ENCODE measurements around the gene RFNG.

Gene RFNG

DNA sequence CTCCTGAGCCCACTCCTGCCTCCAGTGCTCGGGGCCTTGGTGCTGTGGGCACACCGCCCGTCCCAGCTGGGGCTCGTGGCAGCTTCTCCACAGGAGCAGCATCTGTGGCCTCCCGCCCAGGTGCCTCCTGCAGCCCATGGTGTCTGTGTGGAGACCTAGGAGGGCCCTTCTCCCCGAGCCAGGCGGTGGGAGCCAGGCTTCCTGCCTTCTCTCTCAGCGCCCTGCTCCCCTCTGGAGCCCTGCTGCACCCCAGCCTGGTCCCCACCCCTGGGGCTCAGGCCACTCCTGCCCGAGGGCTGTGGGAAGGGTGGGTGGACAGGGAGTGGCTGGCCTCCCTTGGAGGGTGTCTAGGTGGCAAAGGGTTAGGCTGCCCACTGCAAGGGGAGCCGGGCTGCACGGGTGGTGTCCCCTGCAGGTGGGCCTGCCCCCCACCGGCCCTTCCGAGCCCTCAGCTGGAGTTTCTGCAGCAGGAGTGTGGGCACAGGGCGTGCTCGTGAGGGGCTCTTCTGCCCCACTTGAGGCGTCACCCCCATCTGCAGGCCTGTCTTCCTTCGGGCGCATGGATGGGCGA lies 39.9 kb downstream of the RFNG start:
- Mint-ChIP-seq H3K4me3 (no peak overlapping the region), H3K27me3 (ENCODE audit: low read depth, poor library complexity) (no peaks in the 10 kb centered on the region), H3K4me1 (peaks cover 17% of the 10 kb centered on the region), H3K27ac (no peak overlapping the region), H3K36me3 (ENCODE audit: low read depth) (no peaks in the 10 kb centered on the region), H3K9me3 (no peaks in the 10 kb centered on the region)
- DNase-seq = no peak
- TF ChIP-seq, protein P1, sequence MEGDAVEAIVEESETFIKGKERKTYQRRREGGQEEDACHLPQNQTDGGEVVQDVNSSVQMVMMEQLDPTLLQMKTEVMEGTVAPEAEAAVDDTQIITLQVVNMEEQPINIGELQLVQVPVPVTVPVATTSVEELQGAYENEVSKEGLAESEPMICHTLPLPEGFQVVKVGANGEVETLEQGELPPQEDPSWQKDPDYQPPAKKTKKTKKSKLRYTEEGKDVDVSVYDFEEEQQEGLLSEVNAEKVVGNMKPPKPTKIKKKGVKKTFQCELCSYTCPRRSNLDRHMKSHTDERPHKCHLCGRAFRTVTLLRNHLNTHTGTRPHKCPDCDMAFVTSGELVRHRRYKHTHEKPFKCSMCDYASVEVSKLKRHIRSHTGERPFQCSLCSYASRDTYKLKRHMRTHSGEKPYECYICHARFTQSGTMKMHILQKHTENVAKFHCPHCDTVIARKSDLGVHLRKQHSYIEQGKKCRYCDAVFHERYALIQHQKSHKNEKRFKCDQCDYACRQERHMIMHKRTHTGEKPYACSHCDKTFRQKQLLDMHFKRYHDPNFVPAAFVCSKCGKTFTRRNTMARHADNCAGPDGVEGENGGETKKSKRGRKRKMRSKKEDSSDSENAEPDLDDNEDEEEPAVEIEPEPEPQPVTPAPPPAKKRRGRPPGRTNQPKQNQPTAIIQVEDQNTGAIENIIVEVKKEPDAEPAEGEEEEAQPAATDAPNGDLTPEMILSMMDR (IDR thresholded peaks at IDR 0.05) = no peak

DNA sequence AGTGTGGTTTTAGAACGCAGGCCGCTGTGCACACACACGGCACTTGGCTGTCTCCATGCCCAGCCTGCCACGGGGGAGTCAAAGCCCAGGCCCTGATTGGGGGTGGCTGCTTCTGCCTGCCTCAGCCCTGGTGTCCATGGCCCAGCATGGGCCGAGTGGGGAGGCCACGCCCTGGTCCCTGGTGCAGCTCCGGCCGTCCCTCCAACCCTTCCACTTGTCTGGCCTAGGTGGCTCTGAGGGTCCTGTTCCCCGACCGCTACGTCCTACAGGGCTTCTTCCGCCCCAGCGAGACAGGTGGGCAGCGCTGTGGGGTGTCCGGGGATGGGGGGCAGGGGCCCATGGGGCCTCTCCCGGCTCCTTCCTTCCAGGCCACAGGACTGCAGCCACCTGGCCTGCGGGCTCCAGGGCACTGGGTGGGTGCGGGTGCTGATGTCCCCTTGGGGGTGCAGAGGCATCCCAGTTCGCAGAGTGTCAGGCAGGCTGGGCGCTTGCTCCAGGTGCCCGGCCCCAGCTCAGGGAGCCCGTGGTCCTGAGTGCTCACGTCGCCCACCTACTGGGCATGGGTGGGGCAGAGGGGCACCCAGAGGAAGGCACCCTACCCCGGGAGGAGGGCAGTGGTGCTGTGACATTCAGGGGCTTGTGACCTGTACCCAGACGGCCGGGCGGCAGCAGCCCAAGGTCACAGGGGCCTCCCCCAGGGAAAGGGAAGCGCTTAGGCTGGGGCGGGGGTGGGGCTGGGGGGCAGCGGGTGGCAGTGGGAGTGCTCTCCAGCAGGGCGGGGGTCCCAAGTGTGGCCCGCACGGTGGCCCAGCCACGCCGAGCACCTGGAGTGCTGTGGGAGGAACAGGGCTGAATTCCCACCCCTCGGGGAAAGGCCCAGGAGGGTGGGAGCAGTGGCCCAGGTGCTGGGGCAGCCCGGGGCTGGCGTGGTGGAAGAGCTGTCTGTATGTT lies 40.8 kb downstream of the RFNG start:
- Mint-ChIP-seq H3K4me1 (peaks cover 25% of the 10 kb centered on the region), H3K4me3 (no peak overlapping the region), H3K9me3 (no peaks in the 10 kb centered on the region), H3K27ac (no peak overlapping the region), H3K27me3 (ENCODE audit: low read depth, poor library complexity) (no peaks in the 10 kb centered on the region), H3K36me3 (ENCODE audit: low read depth) (no peaks in the 10 kb centered on the region)
- TF ChIP-seq, protein P1 (IDR thresholded peaks at IDR 0.05) = no peak
- DNase-seq = no peak

DNA sequence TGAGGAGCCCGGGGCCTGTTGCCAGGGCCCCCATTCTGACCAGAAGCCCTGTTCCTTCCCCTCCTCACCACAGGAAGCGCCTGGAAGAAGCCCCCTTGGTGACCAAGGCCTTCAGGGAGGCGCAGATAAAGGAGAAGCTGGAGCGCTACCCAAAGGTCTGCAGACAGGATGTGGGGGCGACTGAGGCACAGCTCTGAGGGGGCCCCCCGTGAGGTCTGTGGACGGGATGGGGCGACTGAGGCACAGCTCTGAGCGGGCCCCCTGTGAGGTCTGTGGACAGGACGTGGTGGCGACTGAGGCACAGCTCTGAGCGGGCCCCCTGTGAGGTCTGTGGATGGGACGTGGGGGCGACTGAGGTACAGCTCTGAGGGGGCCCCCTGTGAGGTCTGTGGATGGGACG lies 42.2 kb downstream of the RFNG start:
- Mint-ChIP-seq H3K36me3 (ENCODE audit: low read depth) (no peaks in the 10 kb centered on the region), H3K9me3 (no peaks in the 10 kb centered on the region), H3K27me3 (ENCODE audit: low read depth, poor library complexity) (no peaks in the 10 kb centered on the region), H3K4me3 (no peak overlapping the region), H3K4me1 (peaks cover 29% of the 10 kb centered on the region), H3K27ac (no peak overlapping the region)
- no peak for DNase-seq
- TF ChIP-seq, protein P1 (IDR thresholded peaks at IDR 0.05) = no peak

DNA sequence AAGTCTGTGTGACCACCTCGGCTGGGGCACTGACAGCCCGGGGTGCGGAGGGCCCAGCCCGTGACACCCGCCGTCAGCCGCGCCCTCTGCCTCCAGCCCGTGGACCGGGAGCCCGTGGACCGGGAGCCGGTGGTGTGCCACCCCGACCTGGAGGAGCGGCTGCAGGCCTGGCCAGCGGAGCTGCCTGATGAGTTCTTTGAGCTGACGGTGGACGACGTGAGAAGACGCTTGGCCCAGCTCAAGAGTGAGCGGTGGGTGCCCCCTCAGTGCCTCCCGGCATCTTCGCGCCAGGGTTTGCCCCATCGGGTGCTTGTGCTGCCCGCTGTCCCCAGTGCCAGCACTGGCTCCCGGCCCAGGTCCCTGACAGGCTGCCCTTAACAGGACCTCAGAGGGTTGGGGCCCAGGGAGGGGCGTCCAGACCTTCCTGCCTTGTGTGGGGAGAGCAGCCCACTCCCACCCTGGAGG lies 42.6 kb downstream of the RFNG start:
- Mint-ChIP-seq H3K36me3 (ENCODE audit: low read depth) (no peaks in the 10 kb centered on the region), H3K4me3 (no peak overlapping the region), H3K4me1 (peaks cover 29% of the 10 kb centered on the region), H3K27ac (no peak overlapping the region), H3K27me3 (ENCODE audit: low read depth, poor library complexity) (no peaks in the 10 kb centered on the region), H3K9me3 (no peaks in the 10 kb centered on the region)
- TF ChIP-seq, protein P1 (IDR thresholded peaks at IDR 0.05) = no peak
- DNase-seq = no peak

DNA sequence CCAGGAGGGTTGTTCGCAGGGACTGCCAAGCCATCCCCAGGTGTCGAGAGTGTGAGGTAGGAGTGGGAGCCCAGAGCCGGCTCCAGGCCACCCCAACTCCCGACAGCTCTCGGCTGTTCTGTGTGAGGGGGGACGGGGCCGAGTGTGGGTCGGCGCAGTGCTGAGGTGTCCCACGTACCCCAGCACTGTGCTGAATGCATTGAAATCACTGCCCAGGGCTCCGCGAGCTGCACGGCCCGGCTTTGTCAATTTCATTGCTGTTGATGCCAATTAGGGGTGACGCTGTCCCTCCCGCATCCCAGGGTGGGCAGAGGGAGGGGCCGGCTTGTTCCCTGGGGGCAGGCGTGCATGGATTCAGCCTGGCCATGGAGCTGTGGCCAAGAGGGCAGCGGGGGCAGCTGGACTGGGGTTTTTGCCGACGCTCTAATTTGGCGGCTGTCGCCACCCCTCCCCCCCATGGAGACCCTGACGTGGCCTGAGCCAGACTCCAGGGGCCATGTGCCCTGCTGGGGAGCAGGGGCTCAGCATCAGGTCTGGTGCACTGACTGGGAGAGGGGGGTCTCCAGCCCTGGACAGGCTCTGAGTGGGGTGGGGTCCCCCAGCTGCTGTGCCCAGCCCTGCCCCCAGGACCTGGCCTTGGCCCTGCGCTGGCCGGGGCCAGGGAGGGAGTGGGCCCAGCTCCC lies 43.2 kb downstream of the RFNG start:
- Mint-ChIP-seq H3K4me1 (peaks cover 32% of the 10 kb centered on the region), H3K27me3 (ENCODE audit: low read depth, poor library complexity) (no peaks in the 10 kb centered on the region), H3K27ac (no peak overlapping the region), H3K36me3 (ENCODE audit: low read depth) (no peaks in the 10 kb centered on the region), H3K4me3 (no peak overlapping the region), H3K9me3 (no peaks in the 10 kb centered on the region)
- DNase-seq = no peak
- TF ChIP-seq, protein P1 (IDR thresholded peaks at IDR 0.05) = no peak

Measured in nephron progenitor cell (in vitro differentiated cells).